GM12872 (cell line): ENCODE measurements around the gene PSME1.

Experiments
- TF ChIP-seq, protein P1 (sequence below): IDR thresholded peaks from 3 replicates; pipeline ENCODE4 v1.5.1; 2011; ENCODE audit warnings: low read depth, mild to moderate bottlenecking, low read length, moderate library complexity; ENCODE audit not compliant: insufficient read depth

Gene PSME1

DNA sequence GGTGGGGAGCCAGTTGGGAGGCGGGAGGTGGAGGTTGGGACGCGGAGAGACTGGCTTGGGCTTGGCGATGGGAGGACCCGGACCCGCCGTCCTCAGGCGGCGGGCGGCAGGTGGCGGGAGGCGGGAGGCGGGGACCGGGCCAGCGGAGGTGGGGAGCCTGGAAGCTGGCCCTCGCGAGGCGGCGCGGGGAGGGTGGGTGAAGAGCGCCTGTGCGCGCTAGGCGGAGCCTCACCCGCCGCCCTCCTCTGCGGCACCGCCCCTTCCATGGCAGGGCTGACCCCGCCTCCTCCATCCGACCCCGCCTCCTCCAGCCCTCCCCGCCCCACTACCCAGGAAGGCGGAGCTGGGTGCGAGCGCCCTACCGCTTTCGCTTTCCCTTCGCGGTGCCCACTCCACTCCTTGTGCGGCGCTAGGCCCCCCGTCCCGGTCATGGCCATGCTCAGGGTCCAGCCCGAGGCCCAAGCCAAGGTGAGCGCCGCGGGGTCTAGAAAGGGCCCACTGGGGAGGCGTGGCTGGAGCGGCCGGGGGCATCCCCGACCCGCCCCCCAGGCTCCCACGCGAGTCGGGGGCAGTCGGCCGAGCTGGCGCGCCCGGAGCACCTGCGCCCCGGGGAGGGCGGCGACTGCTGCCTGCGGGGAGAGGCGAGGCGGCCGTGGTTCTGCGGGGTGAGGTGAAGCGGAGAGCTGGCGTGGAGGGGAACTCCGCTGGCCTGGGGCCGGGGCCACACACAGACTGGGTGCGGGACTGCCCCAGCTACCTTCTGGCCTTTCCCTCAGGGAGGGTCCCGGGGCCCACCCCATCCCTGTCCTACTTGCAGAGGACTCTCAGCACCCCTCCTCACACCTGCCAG, at the start of gene PSME1:
Gene PSME1 (plus strand): TSS at position 361 of the 850 bp plus-strand sequence. CDS start 69 bp downstream, at position 430.
- TF ChIP-seq, protein P1, sequence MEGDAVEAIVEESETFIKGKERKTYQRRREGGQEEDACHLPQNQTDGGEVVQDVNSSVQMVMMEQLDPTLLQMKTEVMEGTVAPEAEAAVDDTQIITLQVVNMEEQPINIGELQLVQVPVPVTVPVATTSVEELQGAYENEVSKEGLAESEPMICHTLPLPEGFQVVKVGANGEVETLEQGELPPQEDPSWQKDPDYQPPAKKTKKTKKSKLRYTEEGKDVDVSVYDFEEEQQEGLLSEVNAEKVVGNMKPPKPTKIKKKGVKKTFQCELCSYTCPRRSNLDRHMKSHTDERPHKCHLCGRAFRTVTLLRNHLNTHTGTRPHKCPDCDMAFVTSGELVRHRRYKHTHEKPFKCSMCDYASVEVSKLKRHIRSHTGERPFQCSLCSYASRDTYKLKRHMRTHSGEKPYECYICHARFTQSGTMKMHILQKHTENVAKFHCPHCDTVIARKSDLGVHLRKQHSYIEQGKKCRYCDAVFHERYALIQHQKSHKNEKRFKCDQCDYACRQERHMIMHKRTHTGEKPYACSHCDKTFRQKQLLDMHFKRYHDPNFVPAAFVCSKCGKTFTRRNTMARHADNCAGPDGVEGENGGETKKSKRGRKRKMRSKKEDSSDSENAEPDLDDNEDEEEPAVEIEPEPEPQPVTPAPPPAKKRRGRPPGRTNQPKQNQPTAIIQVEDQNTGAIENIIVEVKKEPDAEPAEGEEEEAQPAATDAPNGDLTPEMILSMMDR = no peak

DNA sequence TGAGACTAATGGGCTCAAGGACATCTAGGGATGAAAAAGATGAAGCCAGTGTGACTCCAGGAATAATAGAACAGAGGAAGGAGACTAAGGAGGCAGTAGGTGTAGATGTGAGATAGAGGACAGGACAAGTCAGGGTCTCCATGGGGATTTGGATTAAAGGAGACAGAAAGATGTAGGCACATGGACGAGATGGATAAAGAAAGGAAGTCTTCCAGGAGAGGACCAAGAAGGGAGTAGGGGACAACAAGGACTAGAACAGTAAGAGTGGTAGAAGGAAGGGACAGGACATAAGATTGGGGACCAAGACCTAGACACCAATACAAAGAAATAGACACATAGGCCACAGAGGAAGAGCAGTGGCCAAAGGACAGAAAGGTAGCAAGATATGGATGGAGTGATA, 49.0 kb upstream of the PSME1 start:
- TF ChIP-seq, protein P1 = no peak

DNA sequence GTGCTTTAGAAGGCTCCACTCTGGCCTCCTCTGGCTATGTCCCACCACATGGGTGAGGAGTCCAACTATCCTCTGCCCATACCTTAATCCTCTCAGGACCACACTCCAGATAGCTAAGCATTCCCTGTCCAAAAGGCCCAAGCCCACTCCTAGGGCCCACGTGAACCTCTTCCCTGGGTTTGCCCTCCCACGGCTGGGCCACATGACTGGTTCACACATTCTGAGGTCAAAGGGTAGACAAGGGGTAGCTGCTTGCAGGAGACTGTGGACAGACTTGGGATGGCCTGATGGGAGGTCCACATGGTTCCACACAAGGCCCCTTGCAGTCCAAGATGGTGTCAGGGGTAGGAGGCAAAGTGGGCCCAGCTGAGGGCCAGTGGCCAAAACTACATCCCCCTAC, 47.9 kb upstream of the PSME1 start:
- TF ChIP-seq, protein P1 = no peak

DNA sequence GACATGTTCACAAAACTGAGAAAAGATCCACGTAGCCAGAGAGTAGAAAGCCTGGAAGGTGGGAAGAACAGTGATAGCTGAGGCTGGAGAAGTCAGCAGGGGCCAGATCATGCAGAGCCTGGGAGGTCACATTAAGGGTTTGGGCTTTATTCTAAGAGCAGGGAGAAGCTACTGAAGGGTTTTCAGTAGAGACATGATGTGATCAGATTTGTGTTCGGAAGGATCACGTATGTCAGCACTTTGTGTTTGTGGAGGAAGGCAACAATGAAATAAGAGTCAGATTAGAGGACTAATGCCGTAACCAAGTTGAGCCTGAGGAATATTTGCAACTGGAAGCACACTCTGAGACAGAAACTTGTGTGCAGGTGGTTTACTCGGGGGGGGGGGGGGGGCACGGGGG, 46.1 kb upstream of the PSME1 start:
- TF ChIP-seq, protein P1 = no peak

DNA sequence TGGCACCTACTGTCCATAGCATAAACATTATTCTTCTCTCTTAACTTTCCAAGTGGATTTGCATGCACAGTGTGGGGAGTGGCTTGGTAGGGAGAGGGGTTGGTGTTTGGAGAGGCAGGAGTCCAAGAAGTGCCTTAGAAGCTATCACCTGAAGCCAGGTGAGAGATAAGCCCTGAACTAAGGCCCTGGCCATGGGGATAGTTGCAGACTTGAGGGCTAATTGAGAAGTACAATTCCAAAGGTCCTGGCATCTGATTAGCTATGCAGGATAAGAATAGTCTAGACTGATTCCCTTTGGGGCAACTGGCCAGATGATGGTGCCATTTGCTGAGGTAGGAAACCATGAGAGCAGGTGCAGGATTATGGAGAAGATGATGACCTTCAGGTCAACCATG, 43.9 kb upstream of the PSME1 start:
- TF ChIP-seq, protein P1 = no peak

DNA sequence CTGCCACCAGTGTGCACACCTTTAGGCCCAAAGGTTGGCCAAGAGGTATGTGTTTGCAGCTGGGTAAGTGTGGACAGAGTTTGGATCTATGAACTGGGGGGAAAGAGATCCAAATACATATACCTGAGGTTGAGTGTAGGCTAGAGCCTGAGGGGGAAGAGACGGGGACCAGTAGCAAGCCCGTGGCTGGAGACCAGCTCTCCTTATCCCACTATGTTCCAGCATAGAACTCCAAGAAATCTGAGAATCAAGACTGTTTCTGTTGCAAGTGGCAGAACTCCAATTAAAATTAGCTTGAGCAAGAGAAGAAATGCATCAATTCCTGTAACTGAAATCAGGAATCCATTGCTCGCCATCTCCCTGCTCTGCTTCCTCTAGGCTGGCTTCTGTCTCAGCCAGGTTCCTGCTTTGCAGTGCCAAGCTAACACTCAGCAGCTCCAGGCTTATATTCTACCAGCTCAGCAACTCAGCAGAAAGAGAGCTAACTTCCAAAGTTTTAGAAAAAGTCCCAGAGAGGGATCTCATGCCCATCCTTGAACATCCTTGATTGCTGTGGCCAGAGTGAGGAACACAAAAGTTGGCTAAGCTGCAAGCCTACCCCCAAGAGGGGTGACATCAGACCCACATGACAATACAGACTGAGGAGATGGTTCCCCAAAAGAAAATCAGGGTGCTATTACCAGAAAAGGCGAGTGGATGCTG, 43.3 kb upstream of the PSME1 start:
- TF ChIP-seq, protein P1 = no peak

DNA sequence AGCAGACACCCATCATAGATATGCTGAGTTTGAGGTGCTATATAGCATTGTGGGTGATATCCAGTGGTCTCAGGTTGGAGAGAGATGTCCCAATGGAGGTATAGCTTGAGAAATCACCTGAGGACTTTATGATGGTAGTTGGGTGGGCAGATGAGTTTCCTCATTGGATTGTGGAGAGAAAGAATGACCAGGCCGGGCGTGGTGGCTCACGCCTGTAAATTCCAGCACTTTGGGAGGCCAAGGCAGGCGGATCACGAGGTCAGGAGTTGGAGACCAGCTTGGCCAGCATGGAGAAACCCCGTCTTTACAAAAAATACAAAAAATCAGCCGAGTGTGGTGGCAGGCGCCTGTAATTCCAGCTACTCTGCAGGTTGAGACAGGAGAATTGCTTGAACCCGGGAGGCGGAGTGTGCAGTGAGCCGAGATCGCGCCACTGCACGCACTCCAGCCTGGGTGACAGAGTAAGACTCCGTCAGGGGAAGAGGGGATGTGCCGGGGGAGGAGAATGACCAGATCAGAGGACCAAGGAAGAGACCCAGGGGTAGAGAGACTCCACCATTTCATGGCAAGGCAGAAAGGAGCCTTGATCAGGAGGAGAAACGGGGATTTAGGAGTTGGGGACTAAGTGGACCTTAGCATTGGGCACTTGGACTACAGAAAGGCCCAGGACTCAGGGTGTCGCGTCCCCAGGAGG, 42.6 kb upstream of the PSME1 start:
- TF ChIP-seq, protein P1 = no peak
